ENCODE data around the gene MGAT2. TPM values are rescaled to one million over a fixed set of nuclear protein-coding genes. Genes with fewer than 3 reads are reported as not detected.
A peak's percentile ranks its signal among the peaks of the same experiment; 100 is the strongest.

Gene MGAT2
- total RNA-seq = 32.0 TPM
- 10 to 100 TPM; 34.6 to 43.7 (median 36.4) TPM for polyA plus RNA-seq

DNA sequence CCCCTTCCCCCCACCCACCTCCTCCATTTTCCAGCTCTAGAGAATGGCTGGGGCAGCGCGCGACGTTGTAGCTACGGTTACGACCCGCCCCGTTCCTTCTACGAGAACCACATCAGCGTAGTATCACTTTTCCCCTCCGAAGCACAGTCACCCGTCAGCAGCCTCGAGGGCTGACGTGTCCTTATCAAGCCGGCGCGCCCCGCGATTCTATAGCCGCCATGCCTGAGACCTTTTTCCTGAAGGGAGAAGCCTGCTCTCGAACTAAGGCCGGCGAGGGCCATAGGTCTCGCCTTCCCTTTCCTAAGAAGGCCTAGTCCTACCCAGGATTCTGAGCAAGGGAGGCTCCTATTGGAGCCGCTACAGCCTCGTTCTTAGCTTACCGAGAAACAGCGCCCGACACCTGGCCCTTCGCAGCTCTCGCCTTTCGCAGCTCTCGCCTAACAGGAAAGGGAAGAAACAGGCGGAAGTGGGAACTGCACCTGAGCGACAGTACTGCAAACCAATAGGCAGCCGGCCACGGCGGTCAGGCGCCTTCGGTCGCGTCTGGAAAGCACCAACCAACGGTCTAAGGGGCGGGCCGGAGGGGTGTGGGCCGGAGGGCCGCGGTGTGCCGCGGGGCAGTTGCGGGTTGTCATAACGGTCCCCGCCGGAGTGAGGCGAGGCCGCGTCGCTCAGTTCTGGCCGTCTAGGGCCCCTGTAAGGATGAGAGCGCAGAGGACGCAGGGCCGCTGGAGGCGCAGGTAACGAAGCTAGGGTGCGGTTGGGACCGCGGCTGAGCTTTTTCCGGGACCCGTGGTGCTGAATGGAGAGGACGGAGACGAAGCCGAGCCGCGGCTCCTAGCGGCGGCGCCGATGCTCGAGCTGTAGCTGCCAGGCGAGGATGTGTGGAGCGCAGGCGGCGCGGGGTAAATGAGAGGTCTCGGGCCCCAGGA lies at the start of gene MGAT2, which contains the start of gene RPL36AL:
Gene MGAT2, plus strand, starts transcription at position 618 of the 932 bp plus-strand sequence. CDS start 470 bp downstream, outside the sequence.
Gene RPL36AL, minus strand, starts transcription at position 445 of the 932 bp plus-strand sequence. CDS start 1,522 bp downstream, outside the sequence.
- H3K4me1 ChIP-seq (ENCODE audit: control insufficient read depth, insufficient read depth, low read length, poor library complexity, severe bottlenecking) = peaks cover 55% of the 10 kb centered on the region
- Mint-ChIP-seq H3K27ac (peak within 1 kb of the TSS; percentile 99), H3K4me1 (peaks cover 35 to 73% (median 54%) of the 10 kb centered on the region in 4 donors), H3K9me3 (no peaks in the 10 kb centered on the region), H3K4me3 (peak within 1 kb of the TSS; percentile 99 to 100 (median 99)), H3K27me3 (peaks cover 4% of the 10 kb centered on the region), H3K36me3 (peaks cover 18% of the 10 kb centered on the region)
- DNase-seq (peak; percentile 91 to 97 (median 95)), ATAC-seq (ENCODE audit: low read depth in 2 of 2) (peak; percentile 89)
- H3K4me3 ChIP-seq (ENCODE audit: low read depth, low read length) = peak within 1 kb of the TSS; percentile 93
- H3K36me3 ChIP-seq (ENCODE audit: control insufficient read depth, insufficient read depth, low read length) = peaks cover 17% of the 10 kb centered on the region
- peak within 1 kb of the TSS; percentile 99 for H3K27ac ChIP-seq (ENCODE audit: insufficient read depth, low read length, poor library complexity, severe bottlenecking)
- no peaks in the 10 kb centered on the region for H3K27me3 ChIP-seq (ENCODE audit: control insufficient read depth, insufficient read depth, low read length)
- no peaks in the 10 kb centered on the region for H3K9me3 ChIP-seq (ENCODE audit: control insufficient read depth in 2 of 2, low read length in 2 of 2)

GRCh38 chr14:49574038-49574437 lies 46.6 kb upstream of the MGAT2 start:
- Mint-ChIP-seq H3K27me3 (no peaks in the 10 kb centered on the region), H3K36me3 (peaks cover 40% of the 10 kb centered on the region), H3K4me1 (peaks cover 7 to 12% (median 9%) of the 10 kb centered on the region in 4 donors), H3K4me3 (no peak overlapping the region), H3K9me3 (peaks cover 0 to 5% (median 0%) of the 10 kb centered on the region in 7 donors), H3K27ac (no peak overlapping the region)
- H3K36me3 ChIP-seq (ENCODE audit: control insufficient read depth, insufficient read depth, low read length) = peaks cover 24% of the 10 kb centered on the region
- no peak for ATAC-seq (ENCODE audit: low read depth in 2 of 2)
- H3K27me3 ChIP-seq (ENCODE audit: control insufficient read depth, insufficient read depth, low read length) = no peaks in the 10 kb centered on the region
- no peak for DNase-seq
- no peaks in the 10 kb centered on the region for H3K9me3 ChIP-seq (ENCODE audit: control insufficient read depth in 2 of 2, low read length in 2 of 2)
- H3K4me1 ChIP-seq (ENCODE audit: control insufficient read depth, insufficient read depth, low read length, poor library complexity, severe bottlenecking) = no peaks in the 10 kb centered on the region
- no peak overlapping the region for H3K27ac ChIP-seq (ENCODE audit: insufficient read depth, low read length, poor library complexity, severe bottlenecking)
- no peak overlapping the region for H3K4me3 ChIP-seq (ENCODE audit: low read depth, low read length)

GRCh38 chr14:49578141-49578540 lies 42.5 kb upstream of the MGAT2 start:
- Mint-ChIP-seq H3K9me3 (peaks cover 0 to 1% (median 0%) of the 10 kb centered on the region in 7 donors), H3K27me3 (no peaks in the 10 kb centered on the region), H3K36me3 (peaks cover 39% of the 10 kb centered on the region), H3K4me3 (no peak overlapping the region), H3K4me1 (peaks cover 19 to 48% (median 36%) of the 10 kb centered on the region in 4 donors), H3K27ac (peak overlapping the region in 1 of 3 donors; percentile 70)
- Histone ChIP-seq H3K36me3 (ENCODE audit: control insufficient read depth, insufficient read depth, low read length) (peaks cover 33% of the 10 kb centered on the region), H3K4me3 (ENCODE audit: low read depth, low read length) (no peak overlapping the region), H3K9me3 (ENCODE audit: control insufficient read depth in 2 of 2, low read length in 2 of 2) (no peaks in the 10 kb centered on the region), H3K27me3 (ENCODE audit: control insufficient read depth, insufficient read depth, low read length) (no peaks in the 10 kb centered on the region), H3K4me1 (ENCODE audit: control insufficient read depth, insufficient read depth, low read length, poor library complexity, severe bottlenecking) (peaks cover 22% of the 10 kb centered on the region), H3K27ac (ENCODE audit: insufficient read depth, low read length, poor library complexity, severe bottlenecking) (no peak overlapping the region)
- ATAC-seq (ENCODE audit: low read depth in 2 of 2) (no peak), DNase-seq (no peak)

DNA sequence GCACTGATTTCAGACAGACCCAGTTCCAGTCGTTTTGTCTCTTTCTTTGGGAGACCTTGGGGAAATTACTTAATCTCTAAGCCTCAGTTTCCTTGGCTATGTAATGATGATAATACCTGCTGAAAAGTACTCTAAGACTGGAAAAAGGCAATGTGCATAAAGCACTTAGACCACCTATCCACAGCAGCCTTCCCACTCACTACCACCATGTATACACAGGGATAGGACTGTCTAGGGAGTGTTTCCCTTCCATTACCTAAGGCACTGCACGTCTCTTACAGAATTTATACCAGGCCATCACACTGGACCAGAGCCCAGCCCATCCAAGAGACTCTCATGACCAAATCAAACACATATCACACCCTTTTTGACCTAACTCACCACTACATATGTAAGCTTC lies 40.8 kb upstream of the MGAT2 start:
- peaks cover 50% of the 10 kb centered on the region for H3K36me3 Mint-ChIP-seq
- DNase-seq = no peak

DNA sequence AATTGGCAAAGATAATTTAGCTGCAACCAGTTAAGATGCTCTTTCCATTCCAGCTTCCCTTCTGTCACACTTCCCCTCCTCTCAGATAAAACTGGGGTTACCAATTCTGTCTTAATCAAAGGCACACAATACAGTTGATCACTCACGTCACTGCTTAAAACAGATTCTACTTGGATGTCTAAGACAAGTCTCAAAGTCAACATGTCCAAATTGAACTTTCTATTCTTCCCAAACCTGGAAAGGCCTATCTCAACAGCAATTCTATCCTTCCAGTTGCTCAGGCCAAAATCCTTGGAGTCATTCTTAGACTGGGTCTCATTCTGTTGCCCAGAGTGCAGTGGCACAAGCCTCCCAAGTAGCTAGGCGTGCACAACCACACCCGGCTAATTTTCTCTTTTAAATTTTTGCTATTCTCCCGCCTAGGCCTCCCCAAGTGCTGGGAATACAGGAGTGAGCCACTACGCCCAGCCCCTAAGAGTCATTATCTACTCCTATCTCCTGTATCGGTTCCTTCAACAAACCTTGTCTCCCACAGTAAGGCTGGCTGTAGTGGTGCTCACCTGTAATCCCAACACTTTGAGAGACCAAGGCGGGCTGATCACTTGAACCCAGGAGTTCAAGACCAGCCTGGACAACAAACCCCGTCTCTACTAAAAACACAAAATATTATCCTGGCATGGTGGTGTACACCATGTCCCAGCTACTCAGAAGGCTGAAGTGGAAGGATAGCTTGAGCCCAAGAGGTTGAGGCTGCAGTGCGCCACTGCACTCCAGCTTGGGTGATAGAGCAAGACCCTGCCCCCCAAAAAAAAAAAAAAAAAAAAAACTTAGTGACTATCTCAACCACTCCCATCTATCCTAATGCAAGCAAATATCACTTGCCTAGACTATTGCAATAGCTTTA lies 39.1 kb upstream of the MGAT2 start:
- H3K4me1 ChIP-seq (ENCODE audit: control insufficient read depth, insufficient read depth, low read length, poor library complexity, severe bottlenecking) = peaks cover 38% of the 10 kb centered on the region
- H3K27ac Mint-ChIP-seq = peak overlapping the region; percentile 28 to 86 (median 72)
- DNase-seq (no peak), ATAC-seq (ENCODE audit: low read depth in 2 of 2) (no peak)
- H3K4me3 ChIP-seq (ENCODE audit: low read depth, low read length) = peak overlapping the region; percentile 29
- peaks cover 6% of the 10 kb centered on the region for H3K27me3 Mint-ChIP-seq
- no peaks in the 10 kb centered on the region for H3K9me3 ChIP-seq (ENCODE audit: control insufficient read depth in 2 of 2, low read length in 2 of 2)
- H3K36me3 ChIP-seq (ENCODE audit: control insufficient read depth, insufficient read depth, low read length) = peaks cover 39% of the 10 kb centered on the region
- H3K4me1 Mint-ChIP-seq = peaks cover 35 to 75% (median 52%) of the 10 kb centered on the region in 4 donors
- H3K27me3 ChIP-seq (ENCODE audit: control insufficient read depth, insufficient read depth, low read length) = no peaks in the 10 kb centered on the region
- H3K36me3 Mint-ChIP-seq = peaks cover 52% of the 10 kb centered on the region
- no peak overlapping the region for H3K27ac ChIP-seq (ENCODE audit: insufficient read depth, low read length, poor library complexity, severe bottlenecking)
- peaks cover 0 to 5% (median 0%) of the 10 kb centered on the region in 7 donors for H3K9me3 Mint-ChIP-seq
- H3K4me3 Mint-ChIP-seq = peak overlapping the region in 2 of 4 donors; percentile 33 to 94

More for the DNA sequence above, 40.8 kb upstream of the MGAT2 start:
- Mint-ChIP-seq H3K4me3 (peak overlapping the region in 2 of 4 donors; percentile 24 to 31), H3K27me3 (no peaks in the 10 kb centered on the region), H3K9me3 (no peaks in the 10 kb centered on the region), H3K27ac (peak overlapping the region; percentile 10 to 72 (median 33)), H3K4me1 (peaks cover 25 to 65% (median 46%) of the 10 kb centered on the region in 4 donors)
- H3K9me3 ChIP-seq (ENCODE audit: control insufficient read depth in 2 of 2, low read length in 2 of 2) = no peaks in the 10 kb centered on the region
- peaks cover 48% of the 10 kb centered on the region for H3K36me3 ChIP-seq (ENCODE audit: control insufficient read depth, insufficient read depth, low read length)
- no peaks in the 10 kb centered on the region for H3K27me3 ChIP-seq (ENCODE audit: control insufficient read depth, insufficient read depth, low read length)
- H3K4me1 ChIP-seq (ENCODE audit: control insufficient read depth, insufficient read depth, low read length, poor library complexity, severe bottlenecking) = peaks cover 38% of the 10 kb centered on the region
- H3K4me3 ChIP-seq (ENCODE audit: low read depth, low read length) = no peak overlapping the region
- no peak for ATAC-seq (ENCODE audit: low read depth in 2 of 2)
- H3K27ac ChIP-seq (ENCODE audit: insufficient read depth, low read length, poor library complexity, severe bottlenecking) = no peak overlapping the region

DNA sequence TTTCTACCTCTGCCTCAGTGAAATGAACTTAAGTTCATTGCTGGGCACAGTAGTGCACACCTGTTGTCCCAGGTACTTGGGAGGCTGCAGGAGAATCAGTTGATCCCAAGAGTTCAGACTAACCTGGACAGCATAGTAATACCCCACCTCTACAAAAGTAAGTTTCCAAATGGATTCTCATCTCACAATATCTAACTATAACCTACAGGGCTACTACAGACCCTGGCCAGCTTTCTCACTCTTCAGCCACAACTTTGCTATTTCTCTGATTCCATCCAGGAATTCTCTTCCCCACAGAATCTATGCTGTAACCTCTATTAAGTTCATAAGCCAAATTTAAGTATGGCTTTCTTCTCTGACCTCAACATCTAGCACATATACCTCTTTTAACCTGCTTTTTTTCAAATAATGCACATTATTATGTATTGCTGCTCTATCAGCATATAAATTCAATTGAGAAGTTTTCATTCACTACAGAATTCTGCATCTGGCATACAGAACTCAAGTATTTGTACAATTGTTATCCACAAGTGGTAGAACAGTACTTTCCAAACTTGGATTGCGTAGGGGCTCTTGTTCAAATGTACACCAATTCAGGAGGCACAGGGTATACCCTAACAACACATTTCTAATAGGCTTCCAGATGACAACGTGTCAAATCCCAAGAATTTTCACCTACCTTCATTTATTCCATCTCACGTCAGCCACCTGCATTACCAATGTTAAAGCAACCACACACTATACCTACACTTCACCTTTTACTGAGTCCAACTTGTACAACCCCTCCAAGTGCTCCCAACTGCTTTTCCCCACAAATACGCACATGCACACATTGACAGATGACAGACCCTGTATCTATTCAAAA lies 38.3 kb upstream of the MGAT2 start:
- H3K4me3 Mint-ChIP-seq = peak overlapping the region; percentile 9 to 94 (median 38)
- Histone ChIP-seq H3K27me3 (ENCODE audit: control insufficient read depth, insufficient read depth, low read length) (no peaks in the 10 kb centered on the region), H3K36me3 (ENCODE audit: control insufficient read depth, insufficient read depth, low read length) (peaks cover 32% of the 10 kb centered on the region), H3K27ac (ENCODE audit: insufficient read depth, low read length, poor library complexity, severe bottlenecking) (peak overlapping the region; percentile 16), H3K4me3 (ENCODE audit: low read depth, low read length) (peak overlapping the region; percentile 29), H3K9me3 (ENCODE audit: control insufficient read depth in 2 of 2, low read length in 2 of 2) (no peaks in the 10 kb centered on the region), H3K4me1 (ENCODE audit: control insufficient read depth, insufficient read depth, low read length, poor library complexity, severe bottlenecking) (peaks cover 38% of the 10 kb centered on the region)
- peaks cover 11% of the 10 kb centered on the region for H3K27me3 Mint-ChIP-seq
- peak overlapping the region; percentile 28 to 86 (median 72) for H3K27ac Mint-ChIP-seq
- DNase-seq (no peak), ATAC-seq (ENCODE audit: low read depth in 2 of 2) (no peak)
- H3K9me3 Mint-ChIP-seq = peaks cover 0 to 5% (median 0%) of the 10 kb centered on the region in 7 donors
- H3K36me3 Mint-ChIP-seq = peaks cover 46% of the 10 kb centered on the region
- peaks cover 42 to 83% (median 58%) of the 10 kb centered on the region in 4 donors for H3K4me1 Mint-ChIP-seq
